ENCODE data around the gene SLC38A9.
"Not testable (repeated sequence)": the region's sequence is repeated elsewhere in the genome, so short reads cannot be mapped to it uniquely, and the experiment has no call there.

Gene SLC38A9, protein sequence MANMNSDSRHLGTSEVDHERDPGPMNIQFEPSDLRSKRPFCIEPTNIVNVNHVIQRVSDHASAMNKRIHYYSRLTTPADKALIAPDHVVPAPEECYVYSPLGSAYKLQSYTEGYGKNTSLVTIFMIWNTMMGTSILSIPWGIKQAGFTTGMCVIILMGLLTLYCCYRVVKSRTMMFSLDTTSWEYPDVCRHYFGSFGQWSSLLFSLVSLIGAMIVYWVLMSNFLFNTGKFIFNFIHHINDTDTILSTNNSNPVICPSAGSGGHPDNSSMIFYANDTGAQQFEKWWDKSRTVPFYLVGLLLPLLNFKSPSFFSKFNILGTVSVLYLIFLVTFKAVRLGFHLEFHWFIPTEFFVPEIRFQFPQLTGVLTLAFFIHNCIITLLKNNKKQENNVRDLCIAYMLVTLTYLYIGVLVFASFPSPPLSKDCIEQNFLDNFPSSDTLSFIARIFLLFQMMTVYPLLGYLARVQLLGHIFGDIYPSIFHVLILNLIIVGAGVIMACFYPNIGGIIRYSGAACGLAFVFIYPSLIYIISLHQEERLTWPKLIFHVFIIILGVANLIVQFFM
- total RNA-seq: 25.4 to 26.8 (median 26.7) reads per million in 3 experiments

DNA sequence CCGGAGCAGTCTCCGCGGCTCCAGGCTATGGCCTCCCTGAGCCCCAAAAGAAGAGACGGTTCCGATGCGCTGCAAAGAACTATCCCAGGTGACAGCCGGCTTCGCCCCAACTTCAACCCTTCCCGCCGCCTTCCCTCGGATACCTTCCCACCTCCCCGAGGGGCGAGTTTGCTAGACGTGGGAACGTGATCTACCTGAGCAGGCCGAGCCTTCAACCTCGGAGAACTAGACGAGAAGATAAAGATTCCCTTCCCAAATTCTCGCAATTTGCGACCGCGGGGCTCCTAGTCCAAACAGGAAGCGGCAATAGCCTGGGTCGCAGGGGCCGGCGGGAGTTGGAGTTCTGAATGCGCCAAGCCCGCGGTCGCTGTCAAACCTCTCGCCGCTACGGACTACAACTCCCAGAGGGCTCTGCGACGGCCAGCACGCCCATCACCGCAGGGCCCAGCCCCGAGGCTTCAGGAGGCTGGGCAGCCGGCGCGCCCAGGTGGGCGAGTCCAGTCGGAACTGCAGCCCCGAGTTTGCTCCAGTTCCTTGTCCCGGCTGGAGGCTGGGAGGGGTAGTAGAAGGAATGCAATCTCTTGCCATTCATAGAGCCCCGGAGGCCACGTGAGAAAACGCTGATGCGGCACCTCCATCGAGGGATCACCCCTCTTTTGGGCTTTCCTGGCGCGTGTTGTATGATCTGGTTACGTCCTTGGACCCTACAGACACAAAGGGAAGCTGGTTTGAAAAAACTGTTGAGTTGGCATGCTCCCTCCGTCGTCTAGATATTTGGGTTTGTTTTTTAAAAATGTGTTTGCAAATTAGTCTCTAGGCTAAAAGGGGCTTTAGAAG, at the start of gene SLC38A9:
TSS of gene SLC38A9 (minus strand) at position 302 of the 837 bp plus-strand sequence. CDS start 14,366 bp downstream, outside the sequence.
- DNase-seq: peak; percentile 86

DNA sequence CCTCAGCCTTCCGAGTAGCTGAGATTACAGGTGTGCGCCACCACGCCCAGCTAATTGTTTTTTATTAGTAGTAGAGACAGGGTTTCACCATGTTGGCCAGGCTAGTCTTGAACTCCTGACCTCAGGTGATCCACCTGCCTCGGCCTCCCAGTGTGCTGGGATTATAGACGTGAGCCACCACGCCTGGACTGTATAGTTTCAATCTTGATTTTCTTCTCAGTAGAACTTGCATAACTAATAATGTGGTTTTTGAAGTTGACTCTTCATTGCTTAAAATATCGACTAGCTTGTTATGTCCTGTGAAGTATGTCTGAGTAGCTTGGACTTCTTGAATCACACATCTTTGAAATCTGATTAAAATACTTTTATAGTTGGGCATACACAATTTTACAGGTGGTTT, 49.6 kb upstream of the SLC38A9 start:
- DNase-seq: not testable (repeated sequence)

DNA sequence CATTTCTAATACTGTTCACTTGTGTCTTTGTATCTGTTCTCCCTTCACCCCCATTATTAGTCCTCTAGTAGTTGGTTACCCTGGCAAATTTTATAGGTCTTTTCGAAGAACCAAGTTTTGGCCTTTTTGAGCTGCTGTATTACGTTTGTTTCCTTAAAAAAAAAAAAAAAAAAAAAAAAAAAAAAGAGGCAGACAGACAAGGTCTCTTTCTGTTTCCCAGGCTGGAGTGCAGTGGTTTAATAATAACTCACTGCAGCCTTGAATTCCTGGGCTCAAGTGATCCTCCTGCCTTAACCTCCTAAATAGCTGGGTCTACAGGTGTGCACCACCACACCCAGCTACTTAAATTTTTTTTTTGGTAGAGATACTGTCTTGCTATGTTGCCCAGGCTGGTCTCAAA, 46.6 kb upstream of the SLC38A9 start:
- no peak for DNase-seq

DNA sequence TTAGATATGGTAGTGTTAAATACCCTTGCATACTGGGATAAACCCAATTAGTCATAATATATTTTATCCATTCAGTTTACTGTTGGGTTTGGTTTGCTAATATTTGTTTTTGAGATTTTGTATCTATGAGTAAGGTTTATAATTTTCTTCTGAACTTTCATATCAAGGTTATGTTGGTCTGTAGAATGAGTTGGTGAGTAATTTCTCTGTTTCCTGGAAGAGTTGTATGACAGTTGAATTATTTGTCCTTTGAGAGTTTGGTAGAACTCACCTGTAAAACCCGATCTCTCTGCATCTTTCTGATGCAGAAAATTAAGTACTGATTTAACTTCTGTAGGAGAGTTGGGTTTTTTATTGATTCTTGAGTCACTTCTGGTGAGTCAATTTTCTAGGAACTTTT, 46.1 kb upstream of the SLC38A9 start:
- no peak for DNase-seq

DNA sequence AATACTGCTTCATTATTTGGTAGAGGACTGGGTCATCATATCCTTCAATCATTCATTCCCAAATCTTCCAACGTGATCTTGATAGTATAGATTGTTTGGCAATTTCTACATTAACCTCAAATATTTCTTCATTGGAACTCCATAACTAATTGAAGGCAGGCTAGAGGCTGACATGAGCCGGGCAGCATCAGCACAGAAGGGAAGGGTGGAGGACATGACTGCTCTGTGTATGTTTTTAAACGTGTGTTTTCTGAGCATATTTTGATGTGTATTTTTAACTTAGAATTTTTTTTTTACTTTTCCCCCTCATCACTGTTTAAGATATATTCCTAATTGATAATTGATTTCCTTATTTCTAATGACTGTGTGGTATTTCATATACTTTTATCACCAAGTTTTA, 38.4 kb upstream of the SLC38A9 start:
- DNase-seq: no peak

DNA sequence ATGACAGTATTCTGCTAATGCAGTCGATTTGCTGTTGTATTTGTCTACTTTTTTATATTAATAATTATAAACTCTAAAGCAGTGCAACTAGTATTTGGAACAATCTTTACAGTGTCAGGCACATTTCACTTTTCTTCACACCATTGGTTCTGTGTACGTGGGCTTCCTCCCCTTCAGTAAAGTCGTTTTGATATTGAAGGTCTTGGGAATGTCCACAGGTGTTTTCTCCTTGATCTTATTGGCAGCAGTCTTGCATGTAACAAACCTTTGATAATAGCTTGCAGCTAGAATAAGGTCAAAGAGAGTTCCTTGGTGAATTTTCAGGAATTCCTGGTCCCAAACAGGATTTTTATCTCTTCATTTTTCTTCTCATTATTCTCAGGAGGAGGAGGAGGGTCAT, 37.9 kb upstream of the SLC38A9 start:
- DNase-seq: no peak

DNA sequence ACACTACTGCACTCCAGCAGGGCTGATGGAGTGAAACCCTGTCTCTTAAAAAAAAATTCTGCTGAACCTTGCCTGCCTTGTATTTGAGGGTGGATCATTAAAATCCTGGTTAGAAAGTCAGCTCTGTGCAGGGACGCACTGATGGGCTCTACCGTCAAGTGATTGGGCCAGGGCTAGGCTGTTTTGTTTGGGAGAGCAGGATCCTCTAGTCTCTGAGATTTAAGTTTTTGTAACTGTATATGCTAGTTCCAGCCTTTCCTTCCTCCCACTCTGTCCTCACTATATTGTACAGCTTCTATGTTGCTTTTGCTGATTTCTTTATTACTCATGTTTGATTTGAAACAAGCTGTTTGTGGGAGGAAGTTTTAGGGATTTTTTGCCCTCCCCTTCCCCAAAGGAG, 37.3 kb upstream of the SLC38A9 start:
- DNase-seq: no peak

DNA sequence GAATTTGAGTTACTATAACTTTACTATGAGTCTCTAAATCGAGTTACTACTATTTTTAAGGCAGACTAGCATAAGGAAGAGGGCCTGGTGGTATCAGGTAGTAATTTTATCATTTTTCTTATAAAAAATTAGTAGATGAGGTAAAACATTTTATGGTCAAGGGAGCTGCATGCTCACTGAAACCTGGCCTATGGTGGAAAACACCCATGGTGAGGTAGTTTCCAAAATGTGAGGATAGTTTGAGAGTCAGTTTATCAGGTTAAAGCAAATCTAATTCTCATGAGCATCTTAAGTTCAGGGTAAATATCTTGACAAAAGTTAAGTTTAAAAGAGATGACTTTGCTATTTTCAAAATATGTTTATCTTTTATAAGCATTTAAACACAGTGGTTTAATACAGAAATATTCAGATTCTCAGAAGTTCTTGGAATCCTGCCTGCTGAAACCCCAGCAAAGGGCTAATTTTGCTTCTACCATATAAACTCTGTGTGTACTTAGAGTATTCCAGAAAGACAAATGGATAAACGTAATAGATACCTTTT, 35.7 kb upstream of the SLC38A9 start:
- no peak for DNase-seq

DNA sequence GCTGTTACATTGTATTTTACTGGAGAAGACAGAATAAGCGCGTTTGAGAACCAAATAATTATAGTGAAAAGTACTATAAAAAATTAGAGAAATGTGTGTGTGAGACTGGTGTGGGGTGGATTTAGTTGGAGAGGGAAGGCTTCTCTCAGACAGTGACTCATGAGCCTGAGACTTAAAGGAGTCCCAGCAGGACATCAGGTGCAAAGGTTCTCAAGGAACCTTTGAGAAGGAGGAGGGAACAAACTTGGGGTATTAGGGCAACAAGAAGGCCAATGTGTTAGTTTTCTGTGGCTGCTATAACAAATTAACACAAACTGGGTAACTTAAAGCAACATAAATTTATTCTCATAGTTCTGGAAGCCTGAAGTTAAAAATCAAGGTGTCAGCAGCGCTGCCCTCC, 30.7 kb upstream of the SLC38A9 start:
- DNase-seq: no peak

DNA sequence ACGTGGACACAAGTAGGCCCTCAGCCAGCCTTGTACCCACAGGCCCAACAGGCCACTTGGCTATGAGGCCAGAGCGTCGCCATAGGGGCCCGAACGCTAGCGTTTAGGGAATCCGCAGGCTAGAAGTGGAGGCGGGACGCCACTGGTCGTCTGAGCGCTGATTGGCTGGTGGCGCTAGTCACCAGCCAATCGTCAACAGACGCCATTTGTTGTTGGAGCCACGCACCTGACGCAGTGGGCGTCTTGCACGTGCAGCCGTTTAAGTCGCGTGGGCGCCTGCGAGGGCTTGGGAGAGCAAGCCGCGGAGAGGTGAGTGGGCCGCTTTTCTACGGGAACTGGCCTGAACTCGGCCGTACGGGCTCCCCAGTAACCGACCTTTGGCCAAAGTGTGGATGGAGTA, 25.7 kb upstream of the SLC38A9 start, which contains the start of gene DDX4:
TSS of gene DDX4 (plus strand) at position 269 of the 400 bp plus-strand sequence. CDS start 903 bp downstream, outside the sequence.
- no peak for DNase-seq

DNA sequence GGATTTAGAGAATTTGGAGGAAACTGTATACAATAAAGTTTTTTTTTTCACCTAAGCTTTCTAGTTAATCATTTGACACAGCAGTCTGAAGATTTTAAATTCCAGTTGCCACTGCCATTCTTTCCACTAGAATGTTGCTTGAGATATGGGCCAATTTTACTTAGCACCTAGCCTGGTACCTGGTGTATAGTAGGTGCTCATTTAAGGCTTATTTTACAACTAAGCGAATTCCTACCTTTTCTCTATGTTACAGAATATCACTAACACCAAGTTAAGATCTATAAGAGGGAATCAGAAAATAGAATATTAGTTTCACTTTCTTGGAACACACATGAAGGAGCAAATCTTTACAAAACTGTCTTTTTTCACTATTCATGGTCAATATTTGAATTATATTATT, 22.5 kb upstream of the SLC38A9 start:
- no peak for DNase-seq

DNA sequence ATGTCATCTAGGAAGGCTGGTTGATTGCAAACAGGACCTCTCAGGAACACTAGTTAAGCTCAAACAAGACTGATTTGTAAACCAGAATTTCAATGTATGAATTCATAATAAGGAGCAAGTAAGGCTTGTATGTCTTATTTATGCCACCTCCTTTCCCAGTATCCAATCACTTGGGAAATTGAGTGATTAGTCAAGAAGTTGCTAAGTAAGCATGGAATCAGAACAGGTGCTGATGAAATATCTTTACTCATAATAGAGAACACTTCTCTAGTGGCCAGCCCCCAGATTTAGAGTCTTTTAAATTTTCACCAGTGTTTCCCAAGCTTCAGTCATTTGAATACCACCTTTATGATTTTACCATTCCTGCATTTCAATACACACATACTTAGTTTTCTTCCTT, 20.5 kb upstream of the SLC38A9 start:
- no peak for DNase-seq

DNA sequence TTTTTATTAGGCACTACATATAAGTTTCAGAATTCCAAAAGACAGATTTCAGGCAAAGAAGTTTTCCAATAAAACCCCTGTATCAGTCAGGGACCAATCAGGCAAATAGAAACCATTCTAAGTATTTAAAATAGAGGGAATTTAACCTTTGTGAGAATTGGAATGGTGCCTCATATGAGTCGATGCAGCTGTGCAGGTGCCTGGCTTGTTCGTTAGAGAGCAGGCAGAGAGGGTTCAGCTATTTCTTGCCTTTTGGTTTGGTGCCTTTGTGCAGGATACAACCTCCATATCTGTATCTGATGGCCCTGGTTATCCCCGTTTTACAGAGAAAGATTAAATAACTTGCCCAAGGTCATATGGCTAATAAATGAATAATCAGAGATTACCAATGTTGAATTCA, 19.7 kb upstream of the SLC38A9 start:
- DNase-seq: no peak

DNA sequence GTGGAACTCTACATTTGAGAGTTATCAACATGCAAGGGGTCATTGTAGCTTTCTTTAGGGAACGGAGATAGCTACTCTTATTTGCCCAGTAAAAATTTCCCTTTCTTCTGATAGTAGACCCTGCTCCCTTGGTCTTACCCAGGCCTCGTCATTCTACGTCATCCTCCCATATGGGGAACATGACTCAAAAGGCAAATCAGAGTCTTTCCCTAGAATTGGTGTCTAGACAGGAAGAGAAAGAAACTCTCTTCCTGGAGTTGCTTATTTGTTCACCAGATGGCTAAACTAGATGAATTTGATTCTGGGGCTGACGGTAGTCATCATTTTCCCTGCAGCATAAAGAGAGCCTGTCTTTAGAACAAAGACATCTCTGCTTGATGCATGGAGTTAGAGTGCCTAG, 12.2 kb upstream of the SLC38A9 start:
- no peak for DNase-seq

DNA sequence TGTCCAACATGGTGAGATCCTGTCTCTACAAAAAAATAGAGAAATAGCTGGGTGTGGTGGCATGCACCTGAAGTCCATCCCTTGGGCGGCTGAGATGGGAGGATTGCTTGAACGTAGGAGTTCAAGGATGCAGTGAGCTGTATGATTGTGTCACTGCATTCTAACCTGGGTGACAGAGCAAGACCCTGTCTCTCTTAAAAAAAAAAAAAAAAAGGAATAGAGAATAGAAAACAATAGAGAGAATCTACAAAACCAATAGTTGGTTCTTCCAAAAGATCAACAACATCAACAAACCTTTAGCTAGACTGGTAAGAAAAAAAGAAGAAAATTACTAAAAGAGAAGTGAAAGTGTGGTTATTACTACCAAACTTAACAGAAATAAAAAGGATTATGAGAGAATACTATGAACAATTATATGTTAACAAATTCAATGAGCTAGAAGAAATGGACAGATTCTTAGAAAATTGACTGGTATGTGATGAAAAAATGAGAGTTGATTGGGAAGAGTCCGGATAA, 8.1 kb upstream of the SLC38A9 start:
- no peak for DNase-seq

DNA sequence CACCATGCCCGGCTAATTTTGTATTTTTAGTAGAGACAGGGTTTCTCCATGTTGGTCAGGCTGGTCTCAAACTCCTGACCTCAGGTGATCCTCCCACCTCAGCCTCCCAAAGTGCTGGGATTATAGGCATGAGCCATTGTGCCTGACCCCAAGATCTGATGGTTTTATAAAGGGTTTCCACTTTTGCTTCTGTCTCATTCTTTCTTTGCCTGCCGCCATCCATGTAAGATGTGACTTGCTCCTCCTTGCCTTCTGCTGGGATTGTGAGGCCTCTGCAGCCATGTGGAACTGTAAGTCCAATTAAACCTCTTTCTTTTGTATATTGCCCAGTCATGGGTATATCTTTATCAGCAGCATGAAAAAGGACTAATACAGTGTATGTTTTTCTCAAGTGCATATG, 6.9 kb upstream of the SLC38A9 start:
- not testable (repeated sequence) for DNase-seq

DNA sequence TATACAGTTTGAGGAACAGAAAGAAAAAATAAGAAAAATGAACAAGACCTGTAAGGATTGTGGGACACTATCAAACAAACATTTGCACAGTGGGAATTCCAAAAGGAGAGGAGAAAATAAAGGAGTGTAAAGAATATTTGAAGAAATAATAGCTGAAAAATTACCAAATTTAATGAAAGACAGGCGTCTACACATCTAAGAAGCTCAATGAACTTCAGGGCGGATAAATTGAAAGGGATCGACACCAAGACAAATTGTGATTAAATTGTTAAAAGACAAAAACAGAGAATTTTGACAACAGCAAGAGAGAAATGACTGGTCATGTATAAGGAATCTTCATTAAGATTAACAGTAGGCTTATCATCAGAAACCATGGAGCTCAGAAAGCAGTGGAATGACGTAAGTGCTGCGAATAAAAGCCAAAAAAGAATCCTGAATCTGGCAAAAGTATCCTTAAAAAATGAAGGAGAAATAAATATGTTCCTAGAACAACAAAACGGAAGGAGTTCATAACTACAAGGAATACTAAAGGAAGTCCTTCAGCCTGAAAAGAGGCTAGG, 3.5 kb upstream of the SLC38A9 start:
- no peak for DNase-seq

DNA sequence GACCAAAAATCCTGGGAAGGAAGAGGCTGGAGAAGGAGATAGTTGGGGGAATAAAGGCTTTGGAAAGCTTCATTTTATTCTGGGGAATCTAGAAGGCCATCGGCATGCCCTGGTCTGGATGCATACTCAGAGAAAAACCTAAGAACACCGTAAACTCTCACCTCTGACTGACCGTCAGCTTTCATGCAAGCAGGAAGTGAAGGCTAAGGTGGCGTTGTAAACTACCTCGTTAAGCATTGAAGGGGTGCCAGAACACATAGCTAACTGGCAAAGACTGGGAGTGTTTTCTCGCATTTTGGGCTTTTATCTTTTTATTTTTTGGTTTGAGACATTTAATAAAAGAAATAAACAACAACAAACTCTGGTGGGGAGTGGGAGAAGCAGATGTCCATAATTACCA, 2.6 kb upstream of the SLC38A9 start:
- no peak for DNase-seq

DNA sequence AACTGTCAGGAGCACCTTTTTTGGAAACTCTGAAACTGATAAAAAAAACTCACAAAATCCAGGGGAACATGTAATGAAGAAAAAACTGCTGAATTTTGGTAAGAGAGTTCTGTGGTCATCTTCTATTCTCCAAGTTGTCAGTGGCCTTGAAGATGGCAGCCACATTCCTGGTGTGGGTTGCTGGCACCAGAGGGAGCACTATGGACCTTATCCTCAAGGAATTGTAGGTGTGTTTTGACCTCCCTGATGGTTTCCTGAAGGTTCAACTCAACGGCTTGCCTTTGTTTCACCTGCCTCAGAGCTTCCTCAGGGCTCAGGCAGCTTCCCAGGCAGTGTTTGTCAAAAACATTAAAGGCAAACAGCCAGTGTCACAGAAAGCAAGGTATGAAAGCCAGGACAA, 2.2 kb upstream of the SLC38A9 start:
- DNase-seq: no peak

DNA sequence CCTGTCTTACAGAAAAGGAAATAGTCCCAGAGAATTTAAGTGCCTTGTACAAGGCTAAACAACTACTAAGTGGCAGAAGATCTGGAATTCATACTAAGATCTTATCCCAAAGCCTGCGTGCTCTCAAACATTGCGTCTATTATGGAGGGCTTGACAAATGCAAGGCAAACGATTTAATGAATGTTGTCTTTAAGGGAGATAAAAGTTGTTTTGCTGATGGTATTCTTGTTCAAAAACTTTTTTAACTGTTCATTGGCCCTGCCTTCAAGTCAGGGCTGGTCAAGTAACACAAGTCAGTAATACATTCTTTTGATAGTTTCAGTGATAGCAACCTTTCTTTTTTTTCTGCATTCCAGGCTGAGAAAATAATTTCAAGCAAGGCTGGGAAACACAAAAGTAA, 1.7 kb upstream of the SLC38A9 start:
- DNase-seq: no peak

DNA sequence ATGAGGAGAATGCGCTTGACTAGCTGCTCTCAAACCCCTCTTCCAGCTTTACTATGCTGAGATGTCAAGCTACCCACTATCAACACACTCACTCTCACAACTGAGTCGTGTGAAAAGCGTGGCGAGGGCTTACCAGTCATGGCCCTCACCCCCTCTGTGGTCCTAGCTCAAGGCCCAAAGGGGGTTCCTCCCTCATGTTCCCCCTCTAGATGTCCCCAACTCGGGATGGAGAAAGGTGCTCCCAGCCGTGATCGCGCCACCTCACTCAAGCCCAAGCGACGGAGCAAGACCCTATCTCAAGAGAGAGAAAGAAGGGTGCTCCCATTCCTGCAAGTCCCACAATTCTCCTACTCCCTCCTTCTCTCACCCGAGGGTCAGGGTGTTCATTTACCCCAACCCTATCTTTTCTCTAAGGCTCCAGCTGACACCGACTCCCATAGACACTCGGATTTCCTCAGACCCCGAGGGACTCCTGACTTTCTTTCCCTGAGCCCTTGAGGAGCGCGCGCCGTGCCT, 559 bp downstream of the SLC38A9 start:
- DNase-seq: no peak

DNA sequence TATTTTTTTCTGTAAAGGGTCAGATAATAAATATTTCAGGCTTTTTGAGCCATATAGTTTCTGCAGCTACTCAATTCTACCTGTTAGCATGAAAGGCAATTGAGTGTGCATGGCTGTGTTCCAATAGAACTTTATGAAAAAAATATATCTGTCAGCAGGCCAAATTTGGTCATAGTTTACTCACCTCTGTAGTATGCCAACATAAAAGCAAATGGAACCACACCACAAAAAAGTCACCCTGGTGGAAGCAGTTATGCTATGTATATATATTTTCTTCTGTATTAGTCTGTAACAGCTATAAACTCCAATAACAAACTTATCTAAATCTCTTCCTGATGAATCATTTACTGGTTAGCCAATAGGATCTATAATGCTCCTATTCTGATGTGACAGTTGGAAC, 3.4 kb downstream of the SLC38A9 start:
- DNase-seq: no peak
